Measurements from ENCODE around the gene BTBD16.

GRCh38 chr10:122348935-122349361 lies 77.9 kb downstream of the BTBD16 start:
- no peak for TF ChIP-seq EZH2phosphoT487 (IDR thresholded peaks at IDR 0.05; ENCODE audit: borderline replicate concordance, low read depth, low read length)
- TF ChIP-seq, protein P1, sequence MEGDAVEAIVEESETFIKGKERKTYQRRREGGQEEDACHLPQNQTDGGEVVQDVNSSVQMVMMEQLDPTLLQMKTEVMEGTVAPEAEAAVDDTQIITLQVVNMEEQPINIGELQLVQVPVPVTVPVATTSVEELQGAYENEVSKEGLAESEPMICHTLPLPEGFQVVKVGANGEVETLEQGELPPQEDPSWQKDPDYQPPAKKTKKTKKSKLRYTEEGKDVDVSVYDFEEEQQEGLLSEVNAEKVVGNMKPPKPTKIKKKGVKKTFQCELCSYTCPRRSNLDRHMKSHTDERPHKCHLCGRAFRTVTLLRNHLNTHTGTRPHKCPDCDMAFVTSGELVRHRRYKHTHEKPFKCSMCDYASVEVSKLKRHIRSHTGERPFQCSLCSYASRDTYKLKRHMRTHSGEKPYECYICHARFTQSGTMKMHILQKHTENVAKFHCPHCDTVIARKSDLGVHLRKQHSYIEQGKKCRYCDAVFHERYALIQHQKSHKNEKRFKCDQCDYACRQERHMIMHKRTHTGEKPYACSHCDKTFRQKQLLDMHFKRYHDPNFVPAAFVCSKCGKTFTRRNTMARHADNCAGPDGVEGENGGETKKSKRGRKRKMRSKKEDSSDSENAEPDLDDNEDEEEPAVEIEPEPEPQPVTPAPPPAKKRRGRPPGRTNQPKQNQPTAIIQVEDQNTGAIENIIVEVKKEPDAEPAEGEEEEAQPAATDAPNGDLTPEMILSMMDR (conservative IDR thresholded peaks at IDR 0.05; ENCODE audit: low read length) = no peak
